VCaP (cell line): ENCODE measurements around the gene OBSL1.

Source experiments
- H3K27ac ChIP-seq: fragments of 450-650 bp; 2 replicates; pipeline ENCODE4 v1.5.1; 2017
- TF ChIP-seq, protein P1 (sequence below): fragments of 450-650 bp; conservative IDR thresholded peaks from 2 replicates; pipeline ENCODE4 v1.5.1; 2017; ENCODE audit warnings: mild to moderate bottlenecking, moderate library complexity

Gene OBSL1

GRCh38 chr2:219551441-219552381, 19.6 kb downstream of the OBSL1 start:
- TF ChIP-seq, protein P1, sequence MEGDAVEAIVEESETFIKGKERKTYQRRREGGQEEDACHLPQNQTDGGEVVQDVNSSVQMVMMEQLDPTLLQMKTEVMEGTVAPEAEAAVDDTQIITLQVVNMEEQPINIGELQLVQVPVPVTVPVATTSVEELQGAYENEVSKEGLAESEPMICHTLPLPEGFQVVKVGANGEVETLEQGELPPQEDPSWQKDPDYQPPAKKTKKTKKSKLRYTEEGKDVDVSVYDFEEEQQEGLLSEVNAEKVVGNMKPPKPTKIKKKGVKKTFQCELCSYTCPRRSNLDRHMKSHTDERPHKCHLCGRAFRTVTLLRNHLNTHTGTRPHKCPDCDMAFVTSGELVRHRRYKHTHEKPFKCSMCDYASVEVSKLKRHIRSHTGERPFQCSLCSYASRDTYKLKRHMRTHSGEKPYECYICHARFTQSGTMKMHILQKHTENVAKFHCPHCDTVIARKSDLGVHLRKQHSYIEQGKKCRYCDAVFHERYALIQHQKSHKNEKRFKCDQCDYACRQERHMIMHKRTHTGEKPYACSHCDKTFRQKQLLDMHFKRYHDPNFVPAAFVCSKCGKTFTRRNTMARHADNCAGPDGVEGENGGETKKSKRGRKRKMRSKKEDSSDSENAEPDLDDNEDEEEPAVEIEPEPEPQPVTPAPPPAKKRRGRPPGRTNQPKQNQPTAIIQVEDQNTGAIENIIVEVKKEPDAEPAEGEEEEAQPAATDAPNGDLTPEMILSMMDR = no peak

DNA sequence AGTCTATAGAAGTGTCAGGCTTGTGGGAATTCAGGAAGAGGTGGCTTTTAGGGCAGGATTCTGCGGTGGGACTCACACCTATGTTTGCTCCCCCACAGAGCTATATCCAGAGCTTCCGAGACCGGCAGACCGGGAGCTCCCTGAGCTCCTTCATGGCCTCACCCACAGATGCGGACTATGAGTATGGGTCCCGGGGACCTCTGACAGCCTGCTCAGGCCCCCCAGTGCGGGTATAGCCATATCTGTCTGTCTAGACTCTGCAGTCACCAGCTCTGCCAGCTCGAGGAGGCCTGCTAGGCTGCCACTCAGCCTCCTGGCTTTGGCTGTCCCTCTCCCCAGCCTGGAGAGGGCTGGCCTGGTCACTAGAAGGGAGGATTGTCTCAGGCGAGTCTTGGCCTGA, 21.7 kb downstream of the OBSL1 start:
- TF ChIP-seq, protein P1 = no peak
- no peak overlapping the region for H3K27ac ChIP-seq

More at GRCh38 chr2:219551441-219552381, 19.6 kb downstream of the OBSL1 start:
- H3K27ac ChIP-seq = peak overlapping the region; percentile 68

GRCh38 chr2:219548990-219549389, 22.3 kb downstream of the OBSL1 start:
- H3K27ac ChIP-seq = no peak overlapping the region
- TF ChIP-seq, protein P1 = no peak

- TF ChIP-seq, protein P1 = no peak
- H3K27ac ChIP-seq = no peak overlapping the region
Observed at GRCh38 chr2:219547621-219548020, 23.7 kb downstream of the OBSL1 start.

GRCh38 chr2:219545943-219546352, 25.4 kb downstream of the OBSL1 start:
- TF ChIP-seq, protein P1 = no peak

GRCh38 chr2:219545295-219545942, 25.9 kb downstream of the OBSL1 start:
- TF ChIP-seq, protein P1 = no peak
- no peak overlapping the region for H3K27ac ChIP-seq

More at GRCh38 chr2:219545943-219546352, 25.4 kb downstream of the OBSL1 start:
- no peak overlapping the region for H3K27ac ChIP-seq

GRCh38 chr2:219544567-219544966, 26.8 kb downstream of the OBSL1 start:
- peak overlapping the region; percentile 92 for H3K27ac ChIP-seq
- TF ChIP-seq, protein P1 = no peak
